ENCODE data around the gene POFUT2. TPM values are rescaled to one million over a fixed set of nuclear protein-coding genes. Genes with fewer than 3 reads are reported as not detected.
A peak's percentile ranks its signal among the peaks of the same experiment; 100 is the strongest.
"Not testable (repeated sequence)": the region's sequence is repeated elsewhere in the genome, so short reads cannot be mapped to it uniquely, and the experiment has no call there.

The POFUT2 gene
- total RNA-seq, 4 donors from 2014 or later = 10.7 to 46.9 (median 20.0) TPM

DNA sequence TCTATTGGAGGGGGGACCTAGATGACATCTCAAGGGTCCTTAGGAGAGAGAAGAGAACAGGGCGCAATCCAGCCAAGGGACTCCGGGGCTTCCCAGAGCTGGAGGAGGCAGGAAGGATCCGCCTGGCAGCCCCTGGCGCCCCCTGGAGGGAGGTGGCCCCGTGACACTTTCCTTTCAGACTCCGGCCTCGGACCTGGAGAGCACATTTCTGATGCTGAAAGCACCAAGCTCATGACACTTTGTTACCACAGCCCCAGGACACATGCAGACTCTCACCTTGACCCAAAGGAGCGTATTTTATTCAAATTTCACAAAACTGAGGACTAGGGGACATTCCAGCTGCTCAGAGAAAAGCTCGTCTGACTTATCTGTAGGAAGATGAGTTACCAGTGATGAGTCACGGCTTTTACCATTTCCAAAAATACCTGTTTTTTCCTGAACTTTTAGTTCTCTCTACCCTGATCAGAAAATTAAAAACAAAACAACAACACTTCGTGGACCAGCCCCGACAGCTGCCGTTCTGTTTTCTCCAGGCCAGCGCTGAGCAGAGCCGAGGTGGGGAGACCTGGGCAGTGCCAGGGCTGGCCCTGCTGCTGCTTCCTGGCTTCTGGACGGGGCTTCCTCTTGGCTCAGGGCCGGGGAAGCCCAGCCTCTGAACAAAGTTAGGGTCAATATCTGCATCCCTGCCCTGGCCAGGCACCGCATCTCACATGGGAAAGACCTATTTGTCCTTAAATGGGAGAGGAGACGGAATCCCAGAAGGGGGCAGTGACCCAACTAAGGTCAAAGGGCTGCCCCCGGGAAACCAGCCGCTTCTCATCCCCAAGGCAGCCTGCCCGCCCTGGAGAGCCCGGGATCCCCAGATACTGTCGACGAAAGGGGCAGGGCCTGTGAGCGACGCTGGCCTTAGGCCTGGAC is 21.6 kb upstream of the POFUT2 start:
- TF ChIP-seq, protein P1, sequence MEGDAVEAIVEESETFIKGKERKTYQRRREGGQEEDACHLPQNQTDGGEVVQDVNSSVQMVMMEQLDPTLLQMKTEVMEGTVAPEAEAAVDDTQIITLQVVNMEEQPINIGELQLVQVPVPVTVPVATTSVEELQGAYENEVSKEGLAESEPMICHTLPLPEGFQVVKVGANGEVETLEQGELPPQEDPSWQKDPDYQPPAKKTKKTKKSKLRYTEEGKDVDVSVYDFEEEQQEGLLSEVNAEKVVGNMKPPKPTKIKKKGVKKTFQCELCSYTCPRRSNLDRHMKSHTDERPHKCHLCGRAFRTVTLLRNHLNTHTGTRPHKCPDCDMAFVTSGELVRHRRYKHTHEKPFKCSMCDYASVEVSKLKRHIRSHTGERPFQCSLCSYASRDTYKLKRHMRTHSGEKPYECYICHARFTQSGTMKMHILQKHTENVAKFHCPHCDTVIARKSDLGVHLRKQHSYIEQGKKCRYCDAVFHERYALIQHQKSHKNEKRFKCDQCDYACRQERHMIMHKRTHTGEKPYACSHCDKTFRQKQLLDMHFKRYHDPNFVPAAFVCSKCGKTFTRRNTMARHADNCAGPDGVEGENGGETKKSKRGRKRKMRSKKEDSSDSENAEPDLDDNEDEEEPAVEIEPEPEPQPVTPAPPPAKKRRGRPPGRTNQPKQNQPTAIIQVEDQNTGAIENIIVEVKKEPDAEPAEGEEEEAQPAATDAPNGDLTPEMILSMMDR (IDR thresholded peaks at IDR 0.05) = peak; percentile 35 to 62
- no peak for TF ChIP-seq POLR2AphosphoS5 (IDR thresholded peaks at IDR 0.05)
- TF ChIP-seq POLR2A (IDR thresholded peaks at IDR 0.05) = no peak
- peak in 1 of 2 donors; percentile 76 for DNase-seq (ENCODE audit: low spot score in 2 of 2)
- WGBS = 59% methylated on average over 18 of the region's 27 CpGs
- peaks cover 6% of the 10 kb centered on the region for H3K27me3 ChIP-seq
- peaks cover 37% of the 10 kb centered on the region for H3K4me1 ChIP-seq
- H3K4me3 ChIP-seq = no peak overlapping the region
- H3K9me3 ChIP-seq = no peaks in the 10 kb centered on the region
- no peaks in the 10 kb centered on the region for H3K36me3 ChIP-seq
- H3K27ac ChIP-seq = peak overlapping the region; percentile 60

DNA sequence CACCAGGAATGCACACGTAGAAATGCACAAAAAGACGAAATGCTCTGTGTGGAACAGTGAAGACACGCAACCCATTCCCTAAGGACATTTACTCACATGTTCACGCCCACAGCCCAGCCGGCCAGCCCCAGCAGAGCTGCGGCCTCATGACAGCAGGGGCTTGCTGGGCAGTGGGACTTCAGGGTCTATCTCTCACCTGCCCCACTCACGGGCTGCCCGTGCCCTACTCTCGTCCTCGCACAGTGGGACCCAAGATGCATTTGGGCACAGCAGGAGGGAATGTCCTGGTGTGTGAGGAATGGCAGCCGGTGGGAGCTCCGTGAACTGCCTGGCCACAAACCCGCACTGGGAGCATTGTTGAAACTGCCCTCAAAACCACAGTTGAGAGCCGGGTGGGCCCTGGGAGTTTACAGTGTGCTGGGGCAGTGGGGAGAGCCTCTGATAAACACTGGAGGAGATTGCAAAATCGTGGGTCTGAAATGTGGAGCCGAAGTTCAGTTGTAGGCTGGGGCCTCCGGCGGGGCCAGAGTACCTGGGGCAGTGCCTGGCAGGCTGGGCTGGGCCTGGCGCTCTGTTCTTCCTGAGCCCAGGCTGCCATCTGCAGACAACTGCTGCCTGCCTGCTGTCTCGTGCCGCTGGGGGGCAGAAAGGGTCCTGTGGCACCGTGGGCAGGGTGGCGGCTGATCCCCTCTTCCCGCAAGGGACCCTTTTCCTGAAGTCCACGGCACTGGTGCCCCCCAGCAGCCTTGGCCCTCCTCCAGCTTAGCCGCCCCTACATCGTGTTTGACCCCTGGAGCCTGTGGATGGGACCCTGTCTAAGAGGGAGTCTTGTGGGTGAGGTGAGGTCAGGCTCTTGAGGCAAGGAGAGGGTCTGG is 20.7 kb upstream of the POFUT2 start:
- TF ChIP-seq EP300 (IDR thresholded peaks at IDR 0.05) (no peak), POLR2A (IDR thresholded peaks at IDR 0.05) (no peak), POLR2AphosphoS5 (IDR thresholded peaks at IDR 0.05) (no peak)
- TF ChIP-seq, protein P1 (IDR thresholded peaks at IDR 0.05) = no peak
- DNase-seq (ENCODE audit: low spot score in 2 of 2) = peak in 1 of 2 donors; percentile 62
- peaks cover 37% of the 10 kb centered on the region for H3K4me1 ChIP-seq
- no peaks in the 10 kb centered on the region for H3K36me3 ChIP-seq
- peak overlapping the region; percentile 60 for H3K27ac ChIP-seq
- no peaks in the 10 kb centered on the region for H3K9me3 ChIP-seq
- WGBS = 52% methylated on average over 16 of the region's 27 CpGs
- H3K4me3 ChIP-seq = no peak overlapping the region
- H3K27me3 ChIP-seq = peaks cover 6% of the 10 kb centered on the region

DNA sequence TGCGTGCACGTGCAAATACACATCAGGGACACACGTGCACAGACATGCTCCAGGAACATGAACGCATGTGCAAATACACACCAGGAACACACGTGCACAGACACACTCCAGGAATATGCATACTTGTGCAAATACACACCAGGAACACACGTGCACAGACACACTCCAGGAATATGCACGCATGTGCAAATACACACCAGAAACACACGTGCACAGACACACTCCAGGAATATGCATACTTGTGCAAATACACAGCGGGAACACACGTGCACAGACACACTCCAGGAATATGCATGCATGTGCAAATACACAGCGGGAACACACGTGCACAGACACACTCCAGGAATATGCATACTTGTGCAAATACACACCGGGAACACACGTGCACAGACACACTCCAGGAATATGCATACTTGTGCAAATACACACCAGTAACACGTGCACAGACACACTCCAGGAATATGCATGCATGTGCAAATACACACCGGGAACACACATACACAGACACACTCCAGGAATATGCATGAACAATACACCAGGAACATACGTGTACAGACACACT is 20.0 kb upstream of the POFUT2 start:
- H3K27ac ChIP-seq; H3K27me3 ChIP-seq; DNase-seq (ENCODE audit: low spot score in 2 of 2); H3K9me3 ChIP-seq; H3K4me3 ChIP-seq; H3K36me3 ChIP-seq: not testable (repeated sequence)
- peaks cover 37% of the 10 kb centered on the region for H3K4me1 ChIP-seq
- 77% methylated on average over 17 of the region's 17 CpGs for WGBS

DNA sequence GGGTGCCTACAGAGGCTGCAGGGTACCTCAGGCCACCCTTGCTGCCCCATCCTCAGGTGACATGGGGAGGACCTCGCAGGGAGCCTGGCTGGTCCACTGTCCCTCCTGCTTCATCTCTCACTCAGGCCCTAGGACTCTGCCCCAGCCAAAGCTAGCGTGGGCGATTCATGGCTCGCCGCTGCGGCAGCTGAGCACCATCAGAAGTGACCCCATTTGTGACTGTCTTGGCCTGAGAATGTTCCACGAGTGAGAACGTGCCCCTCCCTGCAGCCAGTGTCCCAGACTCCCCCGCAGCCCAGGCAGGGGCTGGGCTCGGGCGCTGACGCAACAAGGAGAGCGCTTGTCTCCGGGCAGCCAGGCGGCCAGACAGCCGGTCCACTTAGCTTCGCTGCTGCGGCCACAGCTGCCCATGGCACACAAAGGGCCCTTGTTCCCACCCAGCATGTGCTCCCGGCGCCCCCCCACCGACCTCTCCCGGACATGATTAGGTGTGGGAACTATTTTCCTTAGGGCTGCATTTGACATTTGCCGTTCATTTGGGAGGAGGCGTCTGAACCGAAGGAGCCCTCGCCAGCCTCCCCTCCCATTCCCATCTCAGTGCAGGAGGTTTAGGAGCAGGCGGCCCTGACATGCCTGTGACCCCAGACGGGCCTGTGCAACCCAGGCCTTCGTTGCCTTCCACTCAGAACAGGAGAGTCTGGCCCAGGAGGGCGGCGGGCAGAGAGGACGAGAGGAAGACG is 19.3 kb upstream of the POFUT2 start:
- Histone ChIP-seq H3K4me1 (peaks cover 38% of the 10 kb centered on the region), H3K36me3 (no peaks in the 10 kb centered on the region), H3K4me3 (no peak overlapping the region), H3K27me3 (peaks cover 6% of the 10 kb centered on the region), H3K9me3 (no peaks in the 10 kb centered on the region), H3K27ac (peak overlapping the region; percentile 64)
- DNase-seq (ENCODE audit: low spot score in 2 of 2) = peak in 1 of 2 donors; percentile 60
- 44% methylated on average over 16 of the region's 33 CpGs for WGBS
- TF ChIP-seq POLR2A (IDR thresholded peaks at IDR 0.05) (no peak), EP300 (IDR thresholded peaks at IDR 0.05) (no peak), POLR2AphosphoS5 (IDR thresholded peaks at IDR 0.05) (no peak)
- TF ChIP-seq, protein P1 (IDR thresholded peaks at IDR 0.05) = no peak

DNA sequence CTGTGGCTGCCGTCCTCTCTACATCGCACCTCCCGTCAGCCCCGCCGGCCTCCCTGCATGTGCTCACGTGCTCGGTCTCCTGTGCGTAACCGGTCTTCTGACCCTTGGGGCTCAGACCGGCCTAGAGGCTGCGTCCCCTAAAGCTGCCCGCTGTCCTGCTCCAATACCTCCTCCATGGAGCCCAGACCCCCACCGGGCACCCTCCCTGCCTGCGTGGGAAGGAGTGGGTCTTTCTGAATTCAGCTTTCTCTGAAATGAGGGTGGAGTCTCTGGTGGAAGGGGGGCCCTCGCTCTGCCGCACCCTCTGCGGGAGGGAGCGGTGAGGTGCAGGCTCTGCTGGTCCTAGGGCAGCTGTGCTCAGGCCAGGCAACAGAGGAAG is 18.7 kb upstream of the POFUT2 start:
- Histone ChIP-seq H3K36me3 (no peaks in the 10 kb centered on the region), H3K9me3 (no peaks in the 10 kb centered on the region), H3K4me1 (peaks cover 43% of the 10 kb centered on the region), H3K27me3 (peaks cover 6% of the 10 kb centered on the region), H3K4me3 (no peak overlapping the region), H3K27ac (peak overlapping the region; percentile 64)
- 90% methylated on average over 17 of the region's 18 CpGs for WGBS
- TF ChIP-seq, protein P1 (IDR thresholded peaks at IDR 0.05) = no peak
- TF ChIP-seq POLR2AphosphoS5 (IDR thresholded peaks at IDR 0.05) (no peak), EP300 (IDR thresholded peaks at IDR 0.05) (no peak), POLR2A (IDR thresholded peaks at IDR 0.05) (no peak)
- peak in 1 of 2 donors; percentile 49 for DNase-seq (ENCODE audit: low spot score in 2 of 2)
